GM12801 (cell line): Measurements from ENCODE around the gene PRDX2.

ENCODE experiments used
- TF ChIP-seq, protein P1 (sequence below): IDR thresholded peaks from one replicate; pipeline ENCODE4 v1.5.1; 2011; ENCODE audit warnings: control low read depth; ENCODE audit not compliant: insufficient read length; ENCODE audit errors: extremely low read depth

Gene PRDX2

DNA sequence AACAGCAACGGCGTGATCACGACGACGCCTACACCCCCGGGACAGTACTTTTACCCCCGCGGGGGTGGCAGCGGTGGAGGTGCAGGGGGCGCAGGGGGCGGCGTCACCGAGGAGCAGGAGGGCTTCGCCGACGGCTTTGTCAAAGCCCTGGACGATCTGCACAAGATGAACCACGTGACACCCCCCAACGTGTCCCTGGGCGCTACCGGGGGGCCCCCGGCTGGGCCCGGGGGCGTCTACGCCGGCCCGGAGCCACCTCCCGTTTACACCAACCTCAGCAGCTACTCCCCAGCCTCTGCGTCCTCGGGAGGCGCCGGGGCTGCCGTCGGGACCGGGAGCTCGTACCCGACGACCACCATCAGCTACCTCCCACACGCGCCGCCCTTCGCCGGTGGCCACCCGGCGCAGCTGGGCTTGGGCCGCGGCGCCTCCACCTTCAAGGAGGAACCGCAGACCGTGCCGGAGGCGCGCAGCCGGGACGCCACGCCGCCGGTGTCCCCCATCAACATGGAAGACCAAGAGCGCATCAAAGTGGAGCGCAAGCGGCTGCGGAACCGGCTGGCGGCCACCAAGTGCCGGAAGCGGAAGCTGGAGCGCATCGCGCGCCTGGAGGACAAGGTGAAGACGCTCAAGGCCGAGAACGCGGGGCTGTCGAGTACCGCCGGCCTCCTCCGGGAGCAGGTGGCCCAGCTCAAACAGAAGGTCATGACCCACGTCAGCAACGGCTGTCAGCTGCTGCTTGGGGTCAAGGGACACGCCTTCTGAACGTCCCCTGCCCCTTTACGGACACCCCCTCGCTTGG, 9.3 kb downstream of the PRDX2 start:
- TF ChIP-seq, protein P1, sequence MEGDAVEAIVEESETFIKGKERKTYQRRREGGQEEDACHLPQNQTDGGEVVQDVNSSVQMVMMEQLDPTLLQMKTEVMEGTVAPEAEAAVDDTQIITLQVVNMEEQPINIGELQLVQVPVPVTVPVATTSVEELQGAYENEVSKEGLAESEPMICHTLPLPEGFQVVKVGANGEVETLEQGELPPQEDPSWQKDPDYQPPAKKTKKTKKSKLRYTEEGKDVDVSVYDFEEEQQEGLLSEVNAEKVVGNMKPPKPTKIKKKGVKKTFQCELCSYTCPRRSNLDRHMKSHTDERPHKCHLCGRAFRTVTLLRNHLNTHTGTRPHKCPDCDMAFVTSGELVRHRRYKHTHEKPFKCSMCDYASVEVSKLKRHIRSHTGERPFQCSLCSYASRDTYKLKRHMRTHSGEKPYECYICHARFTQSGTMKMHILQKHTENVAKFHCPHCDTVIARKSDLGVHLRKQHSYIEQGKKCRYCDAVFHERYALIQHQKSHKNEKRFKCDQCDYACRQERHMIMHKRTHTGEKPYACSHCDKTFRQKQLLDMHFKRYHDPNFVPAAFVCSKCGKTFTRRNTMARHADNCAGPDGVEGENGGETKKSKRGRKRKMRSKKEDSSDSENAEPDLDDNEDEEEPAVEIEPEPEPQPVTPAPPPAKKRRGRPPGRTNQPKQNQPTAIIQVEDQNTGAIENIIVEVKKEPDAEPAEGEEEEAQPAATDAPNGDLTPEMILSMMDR, result no peak

DNA sequence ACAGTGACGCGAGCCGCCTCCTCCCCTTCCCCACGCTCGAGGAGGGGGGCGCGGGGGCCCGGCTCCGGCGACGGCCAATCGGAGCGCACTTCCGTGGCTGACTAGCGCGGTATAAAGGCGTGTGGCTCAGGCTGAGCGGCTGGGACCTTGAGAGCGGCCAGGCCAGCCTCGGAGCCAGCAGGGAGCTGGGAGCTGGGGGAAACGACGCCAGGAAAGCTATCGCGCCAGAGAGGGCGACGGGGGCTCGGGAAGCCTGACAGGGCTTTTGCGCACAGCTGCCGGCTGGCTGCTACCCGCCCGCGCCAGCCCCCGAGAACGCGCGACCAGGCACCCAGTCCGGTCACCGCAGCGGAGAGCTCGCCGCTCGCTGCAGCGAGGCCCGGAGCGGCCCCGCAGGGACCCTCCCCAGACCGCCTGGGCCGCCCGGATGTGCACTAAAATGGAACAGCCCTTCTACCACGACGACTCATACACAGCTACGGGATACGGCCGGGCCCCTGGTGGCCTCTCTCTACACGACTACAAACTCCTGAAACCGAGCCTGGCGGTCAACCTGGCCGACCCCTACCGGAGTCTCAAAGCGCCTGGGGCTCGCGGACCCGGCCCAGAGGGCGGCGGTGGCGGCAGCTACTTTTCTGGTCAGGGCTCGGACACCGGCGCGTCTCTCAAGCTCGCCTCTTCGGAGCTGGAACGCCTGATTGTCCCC, 10.1 kb downstream of the PRDX2 start, which contains the start of gene JUNB:
JUNB (plus strand) TSS at position 142 of the 706 bp plus-strand sequence; CDS start at position 428, 286 bp downstream.
- TF ChIP-seq, protein P1, result no peak

DNA sequence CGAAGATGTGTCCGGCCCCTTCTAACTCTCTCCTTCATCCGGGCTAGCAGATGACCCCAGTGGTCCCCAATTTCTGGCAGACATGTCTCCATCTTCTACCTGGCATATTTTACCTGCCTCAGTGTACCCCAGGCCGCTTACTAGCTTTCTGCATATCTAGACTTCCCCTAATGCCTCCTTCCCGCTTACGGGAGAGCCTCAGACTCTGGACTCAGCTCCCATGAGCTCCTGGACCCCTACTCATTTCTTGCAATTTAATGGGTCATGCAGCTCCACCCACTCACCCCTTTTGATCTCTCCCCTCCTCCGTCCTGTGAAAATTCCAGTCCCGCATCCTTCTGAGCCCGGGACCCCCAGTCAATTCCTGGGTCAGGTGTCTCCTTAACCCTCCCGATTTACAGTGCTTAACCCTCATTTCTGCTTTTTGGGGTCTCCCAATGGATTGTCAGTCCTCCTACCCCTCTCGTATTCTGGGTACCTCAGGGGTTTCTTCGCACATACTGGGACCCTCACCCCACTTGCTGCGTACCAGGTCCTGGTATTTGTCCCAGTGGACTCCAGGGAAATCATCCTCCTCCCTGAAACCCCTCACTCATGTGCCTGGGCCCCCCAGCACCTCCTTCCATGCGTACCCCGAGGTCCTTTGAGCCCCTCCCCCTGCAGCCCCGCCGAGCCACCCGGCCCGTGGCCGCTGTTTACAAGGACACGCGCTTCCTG, 10.8 kb downstream of the PRDX2 start:
- TF ChIP-seq, protein P1, result no peak

GRCh38 chr19:12789904-12790619, 11.5 kb downstream of the PRDX2 start:
- TF ChIP-seq, protein P1, result no peak

- TF ChIP-seq, protein P1, result no peak
Measured at GRCh38 chr19:12789098-12789903, 12.3 kb downstream of the PRDX2 start.

DNA sequence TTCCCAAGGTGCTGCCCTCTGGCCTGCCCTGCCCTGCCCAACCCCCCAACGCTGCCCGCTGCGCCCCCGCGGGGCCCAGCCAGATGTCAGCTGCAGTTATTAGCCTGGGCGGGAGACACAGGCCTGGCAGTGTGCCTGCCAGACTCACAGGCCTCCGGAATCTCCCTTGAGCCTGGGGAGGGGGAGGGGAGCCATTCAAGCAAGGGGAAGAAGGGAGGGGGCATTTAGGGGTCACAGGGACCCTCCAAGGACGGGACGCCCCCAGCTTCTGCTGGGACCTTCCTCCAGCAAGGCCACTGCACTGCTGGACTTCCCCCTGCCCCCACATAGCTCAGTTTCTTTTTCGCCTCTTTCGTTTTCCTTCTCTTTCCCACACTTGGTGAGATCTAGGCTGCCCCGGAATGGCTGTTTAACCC, 12.9 kb downstream of the PRDX2 start:
- TF ChIP-seq, protein P1, result no peak
